HepG2 (cell line): ENCODE measurements around the gene ANKRD40CL. TPM values are rescaled to one million over a fixed set of nuclear protein-coding genes. Genes with fewer than 3 reads are reported as not detected.
A peak's percentile ranks its signal among the peaks of the same experiment; 100 is the strongest.

ENCODE experiments used
- FOXA3 ChIP-seq: IDR thresholded peaks from 2 replicates; pipeline ENCODE4 v1.6.1; 2016; ENCODE audit warnings: missing genetic modification reagents, missing compliant biosample characterization
- HCFC1 ChIP-seq: fragments of 150-350 bp; IDR thresholded peaks from 2 replicates; pipeline ENCODE4 v1.6.1; 2014; ENCODE audit warnings: low read depth, low read length
- REPIN1 ChIP-seq: sonication (generic); formaldehyde crosslinking; IDR thresholded peaks from 2 replicates; pipeline ENCODE4 v1.8.0; 2022; ENCODE audit warnings: missing genetic modification reagents, low read depth, mild to moderate bottlenecking, borderline replicate concordance
- ZIK1 ChIP-seq: sonication (generic); formaldehyde crosslinking; IDR thresholded peaks from 2 replicates; pipeline ENCODE4 v1.5.0; 2020; ENCODE audit warnings: mild to moderate bottlenecking, low read depth, missing genetic modification reagents, borderline replicate concordance
- ZNF562 ChIP-seq: sonication (generic); formaldehyde crosslinking; IDR thresholded peaks from 2 replicates; pipeline ENCODE4 v1.8.0; 2022; ENCODE audit warnings: missing genetic modification reagents, borderline replicate concordance
- polyA plus RNA-seq, 8 experiments: library from polyadenylated mRNA; depleted of rRNA in 3 of 8; stranded (reverse) in 7 of 8; unstranded in 1 of 8; fragments of >200 nt; fragmentation: Illumina TruSeq in 4 of 8; extraction: Trizol in 4 of 8; gene quantifications; 2 replicates each; pipeline versions ENCODE4 v1.2.1 to v1.2.3, GENCODE V29; 2011 to 2016; ENCODE audit warnings: low read depth in 4 of 8, missing spikeins in 1 of 8, mixed read lengths in 1 of 8; ENCODE audit not compliant: insufficient read depth in 1 of 8
- total RNA-seq, 5 experiments: library from RNA; depleted of rRNA; stranded (reverse); fragments of >200 nt; fragmentation: Illumina TruSeq; extraction: Trizol; gene quantifications; 2 replicates each; pipeline ENCODE4 v1.2.3, GENCODE V29; 2016; ENCODE audit warnings: low read depth in 1 of 5
- TF ChIP-seq, protein P1 (sequence below): sonication (generic); formaldehyde crosslinking; IDR thresholded peaks from 2 replicates; pipeline ENCODE4 v1.9.0; 2022; ENCODE audit warnings: low read depth, missing genetic modification reagents
- TF ChIP-seq, protein P2 (sequence below): sonication (generic); formaldehyde crosslinking; IDR thresholded peaks from 2 replicates; pipeline ENCODE4 v1.4.0; 2020; ENCODE audit warnings: missing genetic modification reagents
- TF ChIP-seq, protein P3 (sequence below): sonication (generic); formaldehyde crosslinking; IDR thresholded peaks from 2 replicates; pipeline ENCODE4 v1.4.0; 2020; ENCODE audit warnings: missing genetic modification reagents
- TF ChIP-seq, protein P4 (sequence below): sonication (generic); formaldehyde crosslinking; IDR thresholded peaks from 2 replicates; pipeline ENCODE4 v1.8.1; 2023; ENCODE audit warnings: mild to moderate bottlenecking, missing genetic modification reagents
- TF ChIP-seq, protein P5 (sequence below): sonication (generic); formaldehyde crosslinking; IDR thresholded peaks from 2 replicates; pipeline ENCODE4 v1.4.0; 2020; ENCODE audit warnings: missing genetic modification reagents
- TF ChIP-seq, protein P6 (sequence below): sonication (generic); formaldehyde crosslinking; IDR thresholded peaks from 2 replicates; pipeline ENCODE4 v1.4.0; 2020; ENCODE audit warnings: missing genetic modification reagents, borderline replicate concordance
- TF ChIP-seq, protein P7 (sequence below): sonication (generic); formaldehyde crosslinking; IDR thresholded peaks from 2 replicates; pipeline ENCODE4 v1.5.0; 2020; ENCODE audit warnings: missing genetic modification reagents, mild to moderate bottlenecking, borderline replicate concordance

Gene ANKRD40CL
- total and polyA plus RNA-seq, 2 of the 13 experiments (the other 11 are each of a cell fraction or from before 2014, with no cell fraction given) = 0.03 to 0.11 TPM

DNA sequence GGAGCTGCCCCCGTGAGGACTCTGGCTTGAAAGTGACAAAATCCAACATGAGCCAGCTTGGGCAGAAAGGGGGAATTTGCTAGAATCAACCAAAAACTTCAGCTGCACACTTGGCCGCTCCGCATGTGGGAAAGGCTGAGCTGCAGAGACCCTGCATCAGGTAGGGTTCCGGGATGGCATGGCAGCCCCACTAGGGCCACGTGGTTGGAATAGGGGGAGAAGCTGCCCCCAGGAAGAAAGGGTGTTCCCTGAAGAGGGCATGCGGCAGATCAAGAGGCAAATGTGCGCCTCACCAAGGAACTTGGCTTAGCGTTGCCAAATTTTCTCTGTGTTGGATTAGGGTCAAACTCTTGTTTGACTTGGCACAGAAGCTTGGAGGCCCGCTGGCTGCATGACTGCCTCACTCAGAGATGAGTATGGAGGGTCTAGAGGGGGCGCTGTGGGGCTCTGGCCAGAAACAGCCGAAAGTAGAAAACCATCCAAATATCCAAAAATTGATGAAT, 38.9 kb upstream of the ANKRD40CL start (continued):
- TF ChIP-seq, protein P1, sequence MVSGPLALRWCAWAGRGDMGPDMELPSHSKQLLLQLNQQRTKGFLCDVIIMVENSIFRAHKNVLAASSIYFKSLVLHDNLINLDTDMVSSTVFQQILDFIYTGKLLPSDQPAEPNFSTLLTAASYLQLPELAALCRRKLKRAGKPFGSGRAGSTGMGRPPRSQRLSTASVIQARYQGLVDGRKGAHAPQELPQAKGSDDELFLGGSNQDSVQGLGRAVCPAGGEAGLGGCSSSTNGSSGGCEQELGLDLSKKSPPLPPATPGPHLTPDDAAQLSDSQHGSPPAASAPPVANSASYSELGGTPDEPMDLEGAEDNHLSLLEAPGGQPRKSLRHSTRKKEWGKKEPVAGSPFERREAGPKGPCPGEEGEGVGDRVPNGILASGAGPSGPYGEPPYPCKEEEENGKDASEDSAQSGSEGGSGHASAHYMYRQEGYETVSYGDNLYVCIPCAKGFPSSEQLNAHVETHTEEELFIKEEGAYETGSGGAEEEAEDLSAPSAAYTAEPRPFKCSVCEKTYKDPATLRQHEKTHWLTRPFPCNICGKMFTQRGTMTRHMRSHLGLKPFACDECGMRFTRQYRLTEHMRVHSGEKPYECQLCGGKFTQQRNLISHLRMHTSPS (CRISPR knock-in tag) = no peak
- no peak for TF ChIP-seq HCFC1
- no peak for TF ChIP-seq ZIK1 (CRISPR knock-in tag)
- TF ChIP-seq, protein P2, sequence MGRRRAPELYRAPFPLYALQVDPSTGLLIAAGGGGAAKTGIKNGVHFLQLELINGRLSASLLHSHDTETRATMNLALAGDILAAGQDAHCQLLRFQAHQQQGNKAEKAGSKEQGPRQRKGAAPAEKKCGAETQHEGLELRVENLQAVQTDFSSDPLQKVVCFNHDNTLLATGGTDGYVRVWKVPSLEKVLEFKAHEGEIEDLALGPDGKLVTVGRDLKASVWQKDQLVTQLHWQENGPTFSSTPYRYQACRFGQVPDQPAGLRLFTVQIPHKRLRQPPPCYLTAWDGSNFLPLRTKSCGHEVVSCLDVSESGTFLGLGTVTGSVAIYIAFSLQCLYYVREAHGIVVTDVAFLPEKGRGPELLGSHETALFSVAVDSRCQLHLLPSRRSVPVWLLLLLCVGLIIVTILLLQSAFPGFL (CRISPR knock-in tag) = no peak
- TF ChIP-seq, protein P3, sequence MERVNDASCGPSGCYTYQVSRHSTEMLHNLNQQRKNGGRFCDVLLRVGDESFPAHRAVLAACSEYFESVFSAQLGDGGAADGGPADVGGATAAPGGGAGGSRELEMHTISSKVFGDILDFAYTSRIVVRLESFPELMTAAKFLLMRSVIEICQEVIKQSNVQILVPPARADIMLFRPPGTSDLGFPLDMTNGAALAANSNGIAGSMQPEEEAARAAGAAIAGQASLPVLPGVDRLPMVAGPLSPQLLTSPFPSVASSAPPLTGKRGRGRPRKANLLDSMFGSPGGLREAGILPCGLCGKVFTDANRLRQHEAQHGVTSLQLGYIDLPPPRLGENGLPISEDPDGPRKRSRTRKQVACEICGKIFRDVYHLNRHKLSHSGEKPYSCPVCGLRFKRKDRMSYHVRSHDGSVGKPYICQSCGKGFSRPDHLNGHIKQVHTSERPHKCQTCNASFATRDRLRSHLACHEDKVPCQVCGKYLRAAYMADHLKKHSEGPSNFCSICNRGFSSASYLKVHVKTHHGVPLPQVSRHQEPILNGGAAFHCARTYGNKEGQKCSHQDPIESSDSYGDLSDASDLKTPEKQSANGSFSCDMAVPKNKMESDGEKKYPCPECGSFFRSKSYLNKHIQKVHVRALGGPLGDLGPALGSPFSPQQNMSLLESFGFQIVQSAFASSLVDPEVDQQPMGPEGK (CRISPR knock-in tag) = peak; percentile 66
- peak; percentile 82 for TF ChIP-seq FOXA3 (CRISPR knock-in tag)
- TF ChIP-seq, protein P4, sequence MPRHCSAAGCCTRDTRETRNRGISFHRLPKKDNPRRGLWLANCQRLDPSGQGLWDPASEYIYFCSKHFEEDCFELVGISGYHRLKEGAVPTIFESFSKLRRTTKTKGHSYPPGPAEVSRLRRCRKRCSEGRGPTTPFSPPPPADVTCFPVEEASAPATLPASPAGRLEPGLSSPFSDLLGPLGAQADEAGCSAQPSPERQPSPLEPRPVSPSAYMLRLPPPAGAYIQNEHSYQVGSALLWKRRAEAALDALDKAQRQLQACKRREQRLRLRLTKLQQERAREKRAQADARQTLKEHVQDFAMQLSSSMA (CRISPR knock-in tag) = peak; percentile 72; the same call in 1 of the 2 replicates
- TF ChIP-seq, protein P5, sequence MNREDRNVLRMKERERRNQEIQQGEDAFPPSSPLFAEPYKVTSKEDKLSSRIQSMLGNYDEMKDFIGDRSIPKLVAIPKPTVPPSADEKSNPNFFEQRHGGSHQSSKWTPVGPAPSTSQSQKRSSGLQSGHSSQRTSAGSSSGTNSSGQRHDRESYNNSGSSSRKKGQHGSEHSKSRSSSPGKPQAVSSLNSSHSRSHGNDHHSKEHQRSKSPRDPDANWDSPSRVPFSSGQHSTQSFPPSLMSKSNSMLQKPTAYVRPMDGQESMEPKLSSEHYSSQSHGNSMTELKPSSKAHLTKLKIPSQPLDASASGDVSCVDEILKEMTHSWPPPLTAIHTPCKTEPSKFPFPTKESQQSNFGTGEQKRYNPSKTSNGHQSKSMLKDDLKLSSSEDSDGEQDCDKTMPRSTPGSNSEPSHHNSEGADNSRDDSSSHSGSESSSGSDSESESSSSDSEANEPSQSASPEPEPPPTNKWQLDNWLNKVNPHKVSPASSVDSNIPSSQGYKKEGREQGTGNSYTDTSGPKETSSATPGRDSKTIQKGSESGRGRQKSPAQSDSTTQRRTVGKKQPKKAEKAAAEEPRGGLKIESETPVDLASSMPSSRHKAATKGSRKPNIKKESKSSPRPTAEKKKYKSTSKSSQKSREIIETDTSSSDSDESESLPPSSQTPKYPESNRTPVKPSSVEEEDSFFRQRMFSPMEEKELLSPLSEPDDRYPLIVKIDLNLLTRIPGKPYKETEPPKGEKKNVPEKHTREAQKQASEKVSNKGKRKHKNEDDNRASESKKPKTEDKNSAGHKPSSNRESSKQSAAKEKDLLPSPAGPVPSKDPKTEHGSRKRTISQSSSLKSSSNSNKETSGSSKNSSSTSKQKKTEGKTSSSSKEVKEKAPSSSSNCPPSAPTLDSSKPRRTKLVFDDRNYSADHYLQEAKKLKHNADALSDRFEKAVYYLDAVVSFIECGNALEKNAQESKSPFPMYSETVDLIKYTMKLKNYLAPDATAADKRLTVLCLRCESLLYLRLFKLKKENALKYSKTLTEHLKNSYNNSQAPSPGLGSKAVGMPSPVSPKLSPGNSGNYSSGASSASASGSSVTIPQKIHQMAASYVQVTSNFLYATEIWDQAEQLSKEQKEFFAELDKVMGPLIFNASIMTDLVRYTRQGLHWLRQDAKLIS = no peak
- peak; percentile 88 for TF ChIP-seq REPIN1
- no peak for TF ChIP-seq ZNF562 (CRISPR knock-in tag)
- TF ChIP-seq, protein P6, sequence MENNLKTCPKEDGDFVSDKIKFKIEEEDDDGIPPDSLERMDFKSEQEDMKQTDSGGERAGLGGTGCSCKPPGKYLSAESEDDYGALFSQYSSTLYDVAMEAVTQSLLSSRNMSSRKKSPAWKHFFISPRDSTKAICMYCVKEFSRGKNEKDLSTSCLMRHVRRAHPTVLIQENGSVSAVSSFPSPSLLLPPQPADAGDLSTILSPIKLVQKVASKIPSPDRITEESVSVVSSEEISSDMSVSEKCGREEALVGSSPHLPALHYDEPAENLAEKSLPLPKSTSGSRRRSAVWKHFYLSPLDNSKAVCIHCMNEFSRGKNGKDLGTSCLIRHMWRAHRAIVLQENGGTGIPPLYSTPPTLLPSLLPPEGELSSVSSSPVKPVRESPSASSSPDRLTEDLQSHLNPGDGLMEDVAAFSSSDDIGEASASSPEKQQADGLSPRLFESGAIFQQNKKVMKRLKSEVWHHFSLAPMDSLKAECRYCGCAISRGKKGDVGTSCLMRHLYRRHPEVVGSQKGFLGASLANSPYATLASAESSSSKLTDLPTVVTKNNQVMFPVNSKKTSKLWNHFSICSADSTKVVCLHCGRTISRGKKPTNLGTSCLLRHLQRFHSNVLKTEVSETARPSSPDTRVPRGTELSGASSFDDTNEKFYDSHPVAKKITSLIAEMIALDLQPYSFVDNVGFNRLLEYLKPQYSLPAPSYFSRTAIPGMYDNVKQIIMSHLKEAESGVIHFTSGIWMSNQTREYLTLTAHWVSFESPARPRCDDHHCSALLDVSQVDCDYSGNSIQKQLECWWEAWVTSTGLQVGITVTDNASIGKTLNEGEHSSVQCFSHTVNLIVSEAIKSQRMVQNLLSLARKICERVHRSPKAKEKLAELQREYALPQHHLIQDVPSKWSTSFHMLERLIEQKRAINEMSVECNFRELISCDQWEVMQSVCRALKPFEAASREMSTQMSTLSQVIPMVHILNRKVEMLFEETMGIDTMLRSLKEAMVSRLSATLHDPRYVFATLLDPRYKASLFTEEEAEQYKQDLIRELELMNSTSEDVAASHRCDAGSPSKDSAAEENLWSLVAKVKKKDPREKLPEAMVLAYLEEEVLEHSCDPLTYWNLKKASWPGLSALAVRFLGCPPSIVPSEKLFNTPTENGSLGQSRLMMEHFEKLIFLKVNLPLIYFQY (CRISPR knock-in tag) = no peak
- TF ChIP-seq, protein P7, sequence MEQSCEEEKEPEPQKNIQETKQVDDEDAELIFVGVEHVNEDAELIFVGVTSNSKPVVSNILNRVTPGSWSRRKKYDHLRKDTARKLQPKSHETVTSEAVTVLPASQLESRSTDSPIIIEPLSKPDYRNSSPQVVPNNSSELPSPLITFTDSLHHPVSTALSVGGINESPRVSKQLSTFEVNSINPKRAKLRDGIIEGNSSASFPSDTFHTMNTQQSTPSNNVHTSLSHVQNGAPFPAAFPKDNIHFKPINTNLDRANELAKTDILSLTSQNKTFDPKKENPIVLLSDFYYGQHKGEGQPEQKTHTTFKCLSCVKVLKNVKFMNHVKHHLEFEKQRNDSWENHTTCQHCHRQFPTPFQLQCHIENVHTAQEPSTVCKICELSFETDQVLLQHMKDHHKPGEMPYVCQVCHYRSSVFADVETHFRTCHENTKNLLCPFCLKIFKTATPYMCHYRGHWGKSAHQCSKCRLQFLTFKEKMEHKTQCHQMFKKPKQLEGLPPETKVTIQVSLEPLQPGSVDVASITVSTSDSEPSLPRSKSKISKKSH (CRISPR knock-in tag) = 0 out of 2 replicates have a peak, but pooled peaks have one; percentile 38
